Keratinocyte (primary cell): ENCODE measurements around the gene D2HGDH. TPM values are rescaled to one million over a fixed set of nuclear protein-coding genes. Genes with fewer than 3 reads are reported as not detected.

Experiments used
- DNase-seq: peaks from one replicate; pipeline ENCODE4 v3.0.0-alpha.2; 2011; ENCODE audit warnings: low read depth, missing footprints, low spot score
- FAIRE-seq: peaks from 2 replicates; lab custom pipeline; 2011; peaks lifted over from hg19 to GRCh38; lab: Jason Lieb, UNC
- H2AFZ ChIP-seq: 2 replicates; pipeline ENCODE4 v1.6.0; 2012; ENCODE audit warnings: low read length, control low read depth, inconsistent platforms; ENCODE audit not compliant: control insufficient read depth
- H3K27ac ChIP-seq: 2 replicates; pipeline ENCODE4 v1.5.1; 2011; ENCODE audit warnings: low read length; ENCODE audit not compliant: control insufficient read depth, insufficient read depth
- H3K27me3 ChIP-seq: 3 replicates; pipeline ENCODE4 v1.6.0; 2011; ENCODE audit warnings: low read length; ENCODE audit not compliant: control insufficient read depth, insufficient read depth; ENCODE audit errors: extremely low read depth
- H3K36me3 ChIP-seq, 2 experiments: 2 replicates in 1 of 2; 3 replicates in 1 of 2; pipeline ENCODE4 v1.5.1; 2011; ENCODE audit warnings: low read length in 2 of 2, mild to moderate bottlenecking in 1 of 2; ENCODE audit not compliant: control insufficient read depth in 2 of 2, insufficient read depth in 2 of 2; ENCODE audit errors: extremely low read depth in 1 of 2
- H3K4me1 ChIP-seq: 3 replicates; pipeline ENCODE4 v1.5.1; 2011; ENCODE audit warnings: low read length; ENCODE audit not compliant: control insufficient read depth, insufficient read depth; ENCODE audit errors: extremely low read depth
- H3K4me2 ChIP-seq: 3 replicates; pipeline ENCODE4 v1.6.0; 2011; ENCODE audit warnings: low read depth, low read length; ENCODE audit not compliant: control insufficient read depth, insufficient read depth; ENCODE audit errors: extremely low read depth
- H3K4me3 ChIP-seq, 3 experiments: fragments of 200-600 bp in 1 of 3; sonication (generic) in 1 of 3; 2 replicates in 2 of 3; 3 replicates in 1 of 3; pipeline ENCODE4 v1.5.1; 2011 to 2016; ENCODE audit warnings: low read length in 3 of 3, mild to moderate bottlenecking in 3 of 3, control low read depth in 2 of 3, inconsistent platforms in 1 of 3, low read depth in 1 of 3, mixed read lengths in 1 of 3, mixed run types in 1 of 3, moderate library complexity in 1 of 3; ENCODE audit not compliant: control insufficient read depth in 2 of 3, insufficient read depth in 2 of 3; ENCODE audit errors: extremely low read depth in 1 of 3
- H3K79me2 ChIP-seq: 2 replicates; pipeline ENCODE4 v1.6.0; 2012; ENCODE audit warnings: low read length; ENCODE audit not compliant: control insufficient read depth, insufficient read depth
- H3K9ac ChIP-seq: 3 replicates; pipeline ENCODE4 v1.6.0; 2011; ENCODE audit warnings: low read length; ENCODE audit not compliant: control insufficient read depth, insufficient read depth; ENCODE audit errors: extremely low read depth
- H3K9me1 ChIP-seq: 3 replicates; pipeline ENCODE4 v1.6.0; 2011; ENCODE audit warnings: low read length; ENCODE audit not compliant: control insufficient read depth, insufficient read depth; ENCODE audit errors: extremely low read depth
- H3K9me3 ChIP-seq: 2 replicates; pipeline ENCODE4 v1.5.1; 2012; ENCODE audit warnings: low read depth, low read length; ENCODE audit not compliant: control insufficient read depth
- H4K20me1 ChIP-seq: 3 replicates; pipeline ENCODE4 v1.6.0; 2011; ENCODE audit warnings: low read length; ENCODE audit not compliant: control insufficient read depth, insufficient read depth; ENCODE audit errors: extremely low read depth
- CTCF ChIP-seq, 3 experiments: IDR thresholded peaks in 1 of 3; conservative IDR thresholded peaks in 1 of 3; optimal IDR thresholded peaks in 1 of 3; 2 replicates in 2 of 3; 3 replicates in 1 of 3; pipeline versions ENCODE3 to v1.5.1; 2011; ENCODE audit warnings: low read length in 3 of 3, mild to moderate bottlenecking in 3 of 3, moderate library complexity in 2 of 3, control low read depth in 1 of 3, inconsistent platforms in 1 of 3; ENCODE audit not compliant: insufficient read depth in 2 of 3; ENCODE audit errors: extremely low read depth in 1 of 3
- EZH2 ChIP-seq: IDR thresholded peaks from one replicate; pipeline ENCODE4 v1.6.1; 2012; ENCODE audit warnings: inconsistent platforms, mild to moderate bottlenecking, low read length, moderate library complexity
- dilution Hi-C: fragments of 300-500 bp; cut with MboI; formaldehyde crosslinking; loops from one replicate; pipeline ENCODE4 v1.7.0; 2020; ENCODE audit warnings: low sequenced_read_pairs; ENCODE audit not compliant: extremely low pct_ligation_motif_present
- polyA plus RNA-seq, 5 experiments: library from polyadenylated mRNA; depleted of rRNA in 3 of 5; stranded (reverse) in 3 of 5; stranded (forward) in 1 of 5; unstranded in 1 of 5; fragments of >200 nt; gene quantifications; 1 replicate in 1 of 5; 2 replicates in 3 of 5; 3 replicates in 1 of 5; pipeline versions ENCODE4 v1.2.1 to v1.2.3, GENCODE V29; 2011 to 2012; ENCODE audit warnings: missing spikeins in 2 of 5, low read depth in 1 of 5, low replicate concordance in 1 of 5

The D2HGDH gene
- polyA plus RNA-seq, 1 donor (not counting 4 experiments of a cell fraction or from before 2014, with no cell fraction given): 5.4 TPM

DNA sequence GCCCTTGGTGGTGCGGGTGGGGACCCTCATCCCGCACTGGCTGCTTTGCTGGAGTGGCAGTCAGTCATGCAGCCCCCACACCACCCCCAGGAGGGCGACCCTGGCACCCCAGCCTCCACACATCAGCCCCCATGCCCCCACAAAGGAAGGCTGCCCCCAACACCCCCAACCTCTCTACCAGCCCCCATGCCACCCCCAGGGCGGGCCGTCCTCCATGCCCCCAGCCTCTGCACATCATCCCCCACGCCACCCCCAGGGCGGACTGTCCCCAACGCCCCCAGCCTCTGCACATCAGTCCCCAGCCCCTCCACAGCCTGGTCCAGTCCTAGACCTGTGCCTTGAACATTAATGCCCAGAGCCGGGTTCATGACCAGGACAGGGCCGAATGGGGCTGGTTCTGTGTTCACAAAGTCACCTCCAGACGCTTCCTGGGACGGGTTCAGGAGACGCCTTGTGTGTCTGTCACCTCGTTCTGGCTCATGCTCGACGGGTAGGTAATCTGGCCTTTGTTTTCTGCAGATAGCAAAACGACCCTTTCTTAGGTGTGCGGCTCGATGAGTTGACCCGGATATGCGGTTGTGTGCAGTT, 18.4 kb downstream of the D2HGDH start:
- DNase-seq: no peak
- H3K4me2 ChIP-seq: no peak overlapping the region
- H3K9ac ChIP-seq: no peak overlapping the region

GRCh38 chr2:241753493-241753892, 19.1 kb downstream of the D2HGDH start:
- TF ChIP-seq CTCF (optimal IDR thresholded peaks at IDR 0.05 in 1 of 3, IDR thresholded peaks at IDR 0.05 in 1 of 3, conservative IDR thresholded peaks at IDR 0.05 in 1 of 3; ENCODE audit: extremely low read depth in 1 of 3, insufficient read depth in 2 of 3, low read length in 3 of 3): no peak
- no peak for TF ChIP-seq EZH2
- dilution Hi-C loops: no loop called here

More for the DNA sequence above, 18.4 kb downstream of the D2HGDH start:
- dilution Hi-C loops: no loop called here
- H3K9me1 ChIP-seq: no peaks in the 10 kb centered on the region
- H3K27ac ChIP-seq: no peak overlapping the region
- TF ChIP-seq CTCF (optimal IDR thresholded peaks at IDR 0.05 in 1 of 3, IDR thresholded peaks at IDR 0.05 in 1 of 3, conservative IDR thresholded peaks at IDR 0.05 in 1 of 3; ENCODE audit: extremely low read depth in 1 of 3, insufficient read depth in 2 of 3, low read length in 3 of 3) (no peak), EZH2 (no peak)
- no peaks in the 10 kb centered on the region for H3K79me2 ChIP-seq
- H3K27me3 ChIP-seq: no peaks in the 10 kb centered on the region
- no peak overlapping the region for H3K4me3 ChIP-seq
- H3K4me1 ChIP-seq: no peaks in the 10 kb centered on the region
- no peaks in the 10 kb centered on the region for H4K20me1 ChIP-seq
- no peak for FAIRE-seq
- no peaks in the 10 kb centered on the region for H3K9me3 ChIP-seq
- H2AFZ ChIP-seq: no peak overlapping the region
- peaks cover 0 to 11% of the 10 kb centered on the region in 2 experiments for H3K36me3 ChIP-seq

More at GRCh38 chr2:241753493-241753892, 19.1 kb downstream of the D2HGDH start:
- Histone ChIP-seq H3K4me3 (no peak overlapping the region), H3K4me2 (no peak overlapping the region), H3K9me1 (no peaks in the 10 kb centered on the region), H3K27ac (no peak overlapping the region), H3K9ac (no peak overlapping the region), H4K20me1 (no peaks in the 10 kb centered on the region), H3K4me1 (no peaks in the 10 kb centered on the region), H3K79me2 (no peaks in the 10 kb centered on the region), H3K36me3 (peaks cover 0 to 11% of the 10 kb centered on the region in 2 experiments), H2AFZ (no peak overlapping the region), H3K27me3 (no peaks in the 10 kb centered on the region), H3K9me3 (no peaks in the 10 kb centered on the region)
- DNase-seq: no peak
- no peak for FAIRE-seq
